ENCODE measurements around the gene SLC25A29. TPM values are rescaled to one million over a fixed set of nuclear protein-coding genes. Genes with fewer than 3 reads are reported as not detected.

The SLC25A29 gene
- total and polyA plus RNA-seq, 2 of the 8 experiments (the other 6 are each of a cell fraction or from before 2014, with no cell fraction given): 135 to 177 TPM

DNA sequence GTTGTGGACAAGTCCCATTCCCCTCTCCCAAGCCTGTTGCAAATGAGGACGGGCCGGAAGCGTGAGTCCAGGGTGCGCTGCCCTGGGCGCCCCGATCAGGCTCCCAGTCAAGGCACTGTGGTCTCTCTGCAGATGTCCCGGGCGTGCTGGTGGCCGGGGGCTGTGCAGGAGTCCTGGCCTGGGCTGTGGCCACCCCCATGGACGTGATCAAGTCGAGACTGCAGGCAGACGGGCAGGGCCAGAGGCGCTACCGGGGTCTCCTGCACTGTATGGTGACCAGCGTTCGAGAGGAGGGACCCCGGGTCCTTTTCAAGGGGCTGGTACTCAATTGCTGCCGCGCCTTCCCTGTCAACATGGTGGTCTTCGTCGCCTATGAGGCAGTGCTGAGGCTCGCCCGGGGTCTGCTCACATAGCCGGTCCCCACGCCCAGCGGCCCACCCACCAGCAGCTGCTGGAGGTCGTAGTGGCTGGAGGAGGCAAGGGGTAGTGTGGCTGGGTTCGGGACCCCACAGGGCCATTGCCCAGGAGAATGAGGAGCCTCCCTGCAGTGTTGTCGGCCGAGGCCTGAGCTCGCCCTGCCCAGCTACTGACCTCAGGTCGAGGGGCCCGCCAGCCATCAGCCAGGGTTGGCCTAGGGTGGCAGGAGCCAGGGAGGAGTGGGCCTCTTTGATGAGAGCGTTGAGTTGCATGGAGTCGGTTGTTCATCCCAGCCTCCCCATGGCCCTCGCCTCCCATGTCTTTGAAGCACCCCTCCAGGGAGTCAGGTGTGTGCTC lies 23.2 kb upstream of the SLC25A29 start (continued):
- TF ChIP-seq SUZ12 (IDR thresholded peaks at IDR 0.05; ENCODE audit: low read length): no peak
- TF ChIP-seq SIN3A (conservative IDR thresholded peaks at IDR 0.05 in 1 of 2, IDR thresholded peaks at IDR 0.05 in 1 of 2; ENCODE audit: low read depth in 1 of 2, low read length in 2 of 2): no peak
- no peak for TF ChIP-seq CTBP2 (IDR thresholded peaks at IDR 0.05; ENCODE audit: borderline replicate concordance, insufficient read depth, insufficient read length, low read length)
- no peak for TF ChIP-seq POU5F1 (IDR thresholded peaks at IDR 0.05; ENCODE audit: low read depth, low read length)
- TF ChIP-seq, protein P1, sequence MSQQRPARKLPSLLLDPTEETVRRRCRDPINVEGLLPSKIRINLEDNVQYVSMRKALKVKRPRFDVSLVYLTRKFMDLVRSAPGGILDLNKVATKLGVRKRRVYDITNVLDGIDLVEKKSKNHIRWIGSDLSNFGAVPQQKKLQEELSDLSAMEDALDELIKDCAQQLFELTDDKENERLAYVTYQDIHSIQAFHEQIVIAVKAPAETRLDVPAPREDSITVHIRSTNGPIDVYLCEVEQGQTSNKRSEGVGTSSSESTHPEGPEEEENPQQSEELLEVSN (IDR thresholded peaks at IDR 0.05): no peak
- no peak for TF ChIP-seq USF2 (IDR thresholded peaks at IDR 0.05; ENCODE audit: low read length)

Measured in H1 (cell line).